GM23338 (cell line): ENCODE data around the gene SIRPG. TPM values are rescaled to one million over a fixed set of nuclear protein-coding genes. Genes with fewer than 3 reads are reported as not detected.
"Not testable (repeated sequence)": the region's sequence is repeated elsewhere in the genome, so short reads cannot be mapped to it uniquely, and the experiment has no call there.

Experiments used
- ATAC-seq: fragments of 200-7000 bp; cut with Tn5 transposase; 3 replicates; pipeline ENCODE4 v1.9.1; 2020
- DNase-seq: peaks from one replicate; pipeline ENCODE4 v3.0.0-alpha.2; 2015; ENCODE audit warnings: low spot score
- H2AFZ ChIP-seq: fragments of 200-600 bp; sonication (generic); 2 replicates; pipeline ENCODE4 v1.8.0; 2016; ENCODE audit warnings: antibody characterized with exemption, mild to moderate bottlenecking, moderate library complexity
- H3F3A ChIP-seq: fragments of 200-600 bp; sonication (generic); replicated peaks from 2 replicates; pipeline ENCODE4 v1.8.0; 2017; ENCODE audit warnings: antibody characterized with exemption, mixed run types, low read depth
- H3K27ac ChIP-seq: fragments of 200-600 bp; sonication (generic); 2 replicates; pipeline ENCODE4 v1.6.1; 2016; ENCODE audit warnings: low read depth
- H3K27me3 ChIP-seq: fragments of 200-600 bp; sonication (generic); 2 replicates; pipeline ENCODE4 v1.8.0; 2016; ENCODE audit warnings: mild to moderate bottlenecking, mixed run types, moderate library complexity; ENCODE audit not compliant: insufficient read depth
- H3K36me3 ChIP-seq: fragments of 200-600 bp; sonication (generic); 2 replicates; pipeline ENCODE4 v1.8.0; 2016; ENCODE audit warnings: mild to moderate bottlenecking; ENCODE audit not compliant: insufficient read depth
- H3K4me1 ChIP-seq: fragments of 200-600 bp; sonication (generic); 2 replicates; pipeline ENCODE4 v1.8.0; 2016; ENCODE audit warnings: mild to moderate bottlenecking, moderate library complexity; ENCODE audit not compliant: insufficient read depth
- H3K4me2 ChIP-seq: fragments of 200-600 bp; sonication (generic); 2 replicates; pipeline ENCODE4 v1.7.1; 2017; ENCODE audit warnings: mixed run types
- H3K4me3 ChIP-seq: fragments of 200-600 bp; sonication (generic); 2 replicates; pipeline ENCODE4 v1.6.1; 2016; ENCODE audit warnings: mixed run types
- H3K79me2 ChIP-seq: fragments of 200-600 bp; sonication (generic); replicated peaks from 2 replicates; pipeline ENCODE4 v1.8.0; 2017; ENCODE audit warnings: mild to moderate bottlenecking; ENCODE audit not compliant: insufficient read depth
- H3K9me2 ChIP-seq: fragments of 200-600 bp; sonication (generic); 2 replicates; pipeline ENCODE4 v1.8.0; 2017; ENCODE audit not compliant: insufficient read depth
- H4K20me1 ChIP-seq: fragments of 200-600 bp; sonication (generic); replicated peaks from 2 replicates; pipeline ENCODE4 v1.8.0; 2017; ENCODE audit warnings: mild to moderate bottlenecking; ENCODE audit not compliant: insufficient read depth
- H3K27ac Mint-ChIP-seq: 2 replicates; pipeline ENCODE4 v1.8.0; 2020; ENCODE audit warnings: inconsistent platforms, mild to moderate bottlenecking, moderate library complexity, mixed read lengths
- H3K27me3 Mint-ChIP-seq: 3 replicates; pipeline ENCODE4 v1.8.0; 2022; ENCODE audit warnings: low read depth, mild to moderate bottlenecking, moderate library complexity, mixed read lengths, inconsistent platforms; ENCODE audit not compliant: insufficient read depth, poor library complexity
- H3K36me3 Mint-ChIP-seq: 3 replicates; pipeline ENCODE4 v1.8.0; 2021; ENCODE audit warnings: low read depth, mild to moderate bottlenecking, inconsistent platforms, moderate library complexity, mixed read lengths
- H3K4me1 Mint-ChIP-seq: 3 replicates; pipeline ENCODE4 v1.8.0; 2020; ENCODE audit warnings: mild to moderate bottlenecking, inconsistent platforms, mixed read lengths
- H3K4me3 Mint-ChIP-seq: 3 replicates; pipeline ENCODE4 v1.8.0; 2021; ENCODE audit warnings: moderate library complexity, mild to moderate bottlenecking, inconsistent platforms, mixed read lengths
- H3K9me3 Mint-ChIP-seq: 3 replicates; pipeline ENCODE4 v1.8.0; 2020; ENCODE audit warnings: moderate library complexity, mild to moderate bottlenecking, inconsistent platforms, mixed read lengths
- CREB1 ChIP-seq: fragments of 250-450 bp; sonication (Bioruptor Pico); IDR thresholded peaks from 2 replicates; pipeline ENCODE4 v1.5.0; 2020; ENCODE audit warnings: low read depth, mild to moderate bottlenecking, moderate library complexity
- STAT1 ChIP-seq: IDR thresholded peaks from one replicate; pipeline ENCODE4 v1.6.1; 2016; ENCODE audit warnings: antibody characterized with exemption; ENCODE audit not compliant: unreplicated experiment
- polyA plus RNA-seq: library from polyadenylated mRNA; unstranded; fragments of >200 nt; fragmentation: Nextera tagmentation; extraction: Ambion mirVana; gene quantifications from 2 replicates; pipeline ENCODE4 v1.2.1, GENCODE V29; 2016
- total RNA-seq: library from RNA; depleted of rRNA; stranded (reverse); fragments of >200 nt; shearing (Covaris generic); gene quantifications from 2 replicates; pipeline ENCODE4 v1.2.3, GENCODE V29; 2014
- TF ChIP-seq, protein P1 (sequence below): IDR thresholded peaks from 2 replicates; pipeline ENCODE4 v1.6.1; 2016; ENCODE audit warnings: antibody characterized with exemption
- TF ChIP-seq, protein P2 (sequence below): IDR thresholded peaks from one replicate; pipeline ENCODE4 v1.6.1; 2018; ENCODE audit warnings: antibody characterized with exemption; ENCODE audit not compliant: unreplicated experiment

Gene SIRPG
- total and polyA plus RNA-seq, 2 experiments from 2014 or later: not detected

- Mint-ChIP-seq H3K4me1 (no peaks in the 10 kb centered on the region), H3K36me3 (no peaks in the 10 kb centered on the region), H3K4me3 (no peak overlapping the region), H3K27ac (no peak overlapping the region), H3K9me3 (peaks cover 5% of the 10 kb centered on the region; the same call in 2 of the 3 replicates), H3K27me3 (peaks cover 2% of the 10 kb centered on the region)
- Histone ChIP-seq H3K27me3 (no peaks in the 10 kb centered on the region), H4K20me1 (0 out of 2 replicates have a peak, but pooled peaks cover 3% of the 10 kb centered on the region), H3K4me1 (no peaks in the 10 kb centered on the region), H3K4me3 (no peak overlapping the region), H3K36me3 (no peaks in the 10 kb centered on the region), H2AFZ (no peak overlapping the region), H3F3A (no peaks in the 10 kb centered on the region), H3K27ac (no peak overlapping the region), H3K4me2 (no peak overlapping the region), H3K79me2 (no peaks in the 10 kb centered on the region), H3K9me2 (0 out of 2 replicates have a peak, but pooled peaks cover 4% of the 10 kb centered on the region)
- TF ChIP-seq, protein P1, sequence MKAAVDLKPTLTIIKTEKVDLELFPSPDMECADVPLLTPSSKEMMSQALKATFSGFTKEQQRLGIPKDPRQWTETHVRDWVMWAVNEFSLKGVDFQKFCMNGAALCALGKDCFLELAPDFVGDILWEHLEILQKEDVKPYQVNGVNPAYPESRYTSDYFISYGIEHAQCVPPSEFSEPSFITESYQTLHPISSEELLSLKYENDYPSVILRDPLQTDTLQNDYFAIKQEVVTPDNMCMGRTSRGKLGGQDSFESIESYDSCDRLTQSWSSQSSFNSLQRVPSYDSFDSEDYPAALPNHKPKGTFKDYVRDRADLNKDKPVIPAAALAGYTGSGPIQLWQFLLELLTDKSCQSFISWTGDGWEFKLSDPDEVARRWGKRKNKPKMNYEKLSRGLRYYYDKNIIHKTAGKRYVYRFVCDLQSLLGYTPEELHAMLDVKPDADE: no peak
- TF ChIP-seq STAT1: no peak
- ATAC-seq (no peak), DNase-seq (no peak)
Observed at GRCh38 chr20:1616858-1617434, 40.6 kb downstream of the SIRPG start.

DNA sequence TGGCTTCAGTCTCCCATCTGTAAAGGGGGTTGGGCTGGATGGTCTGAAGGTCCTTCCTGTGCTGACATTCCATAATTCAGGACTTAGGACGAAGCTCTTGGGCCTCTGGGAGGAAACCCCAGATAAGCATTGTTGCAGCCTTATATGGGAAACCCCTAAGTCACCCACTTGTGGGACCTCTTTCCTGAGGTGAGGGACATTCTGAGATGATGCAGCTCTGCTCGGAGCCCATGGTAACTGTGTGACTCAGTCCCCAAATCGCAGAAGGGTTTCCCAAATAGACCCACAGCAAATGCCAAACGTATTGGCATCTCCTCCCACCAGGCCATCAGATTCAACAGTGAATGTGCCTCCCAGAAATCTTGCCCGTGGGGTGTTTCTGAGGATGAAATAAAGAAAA, 47.2 kb downstream of the SIRPG start:
- H3F3A ChIP-seq, H3K4me2 ChIP-seq, DNase-seq, ATAC-seq, H3K36me3 ChIP-seq, H3K36me3 Mint-ChIP-seq, H3K4me3 ChIP-seq, H3K4me1 Mint-ChIP-seq, H3K4me3 Mint-ChIP-seq, H2AFZ ChIP-seq, H3K27ac ChIP-seq, H3K27me3 Mint-ChIP-seq, H4K20me1 ChIP-seq, H3K4me1 ChIP-seq, H3K27ac Mint-ChIP-seq, H3K9me3 Mint-ChIP-seq, H3K27me3 ChIP-seq, H3K79me2 ChIP-seq, H3K9me2 ChIP-seq: not testable (repeated sequence)

DNA sequence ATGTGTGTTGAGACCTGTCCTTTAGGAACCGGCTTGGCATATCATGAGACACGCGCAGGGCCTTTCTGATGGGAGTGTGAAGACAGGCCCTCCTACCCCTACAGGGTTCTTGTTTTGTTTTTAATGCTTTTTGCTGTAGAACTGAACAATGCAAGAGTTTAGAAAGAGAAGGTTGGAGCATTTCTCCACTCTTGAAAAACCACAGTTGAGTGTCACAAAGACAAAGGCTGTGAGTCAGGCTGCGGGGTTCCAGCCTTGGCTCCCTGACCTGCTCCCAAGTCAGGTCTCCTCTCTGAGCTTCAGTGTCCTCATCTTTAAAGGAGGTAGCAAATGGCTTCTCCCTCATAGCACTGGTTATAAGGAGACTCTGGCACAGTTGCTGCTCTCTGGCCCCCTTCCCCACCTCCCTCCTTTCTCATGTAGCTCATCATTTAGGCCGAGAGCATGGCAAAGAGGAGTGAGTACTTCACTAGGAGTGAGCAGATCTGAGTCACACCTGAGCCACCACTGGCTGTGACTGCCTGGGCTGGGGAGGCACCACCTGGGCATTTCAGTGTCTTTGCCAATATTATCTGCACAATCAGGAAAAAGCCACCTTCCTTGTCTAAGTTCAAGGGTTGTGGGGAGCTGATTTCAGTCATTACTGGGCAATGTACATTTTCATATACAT, 48.8 kb downstream of the SIRPG start:
- H3K27me3 Mint-ChIP-seq, H3K4me3 Mint-ChIP-seq, H3K9me2 ChIP-seq, H3K4me1 Mint-ChIP-seq, H3K27ac ChIP-seq, H3K36me3 Mint-ChIP-seq, H3K79me2 ChIP-seq, ATAC-seq, H2AFZ ChIP-seq, H3K4me1 ChIP-seq, H4K20me1 ChIP-seq, H3K36me3 ChIP-seq, H3K9me3 Mint-ChIP-seq, H3K4me3 ChIP-seq, DNase-seq, H3F3A ChIP-seq, H3K27me3 ChIP-seq, H3K4me2 ChIP-seq, H3K27ac Mint-ChIP-seq: not testable (repeated sequence)

GRCh38 chr20:1600736-1601135, 56.8 kb downstream of the SIRPG start:
- ATAC-seq (no peak), DNase-seq (no peak)
- no peaks in the 10 kb centered on the region for H3F3A ChIP-seq
- Mint-ChIP-seq H3K36me3 (no peaks in the 10 kb centered on the region), H3K4me3 (no peak overlapping the region), H3K9me3 (no peaks in the 10 kb centered on the region), H3K27ac (no peak overlapping the region), H3K27me3 (no peaks in the 10 kb centered on the region), H3K4me1 (no peaks in the 10 kb centered on the region)
- no peaks in the 10 kb centered on the region for H3K79me2 ChIP-seq
- TF ChIP-seq, protein P2, sequence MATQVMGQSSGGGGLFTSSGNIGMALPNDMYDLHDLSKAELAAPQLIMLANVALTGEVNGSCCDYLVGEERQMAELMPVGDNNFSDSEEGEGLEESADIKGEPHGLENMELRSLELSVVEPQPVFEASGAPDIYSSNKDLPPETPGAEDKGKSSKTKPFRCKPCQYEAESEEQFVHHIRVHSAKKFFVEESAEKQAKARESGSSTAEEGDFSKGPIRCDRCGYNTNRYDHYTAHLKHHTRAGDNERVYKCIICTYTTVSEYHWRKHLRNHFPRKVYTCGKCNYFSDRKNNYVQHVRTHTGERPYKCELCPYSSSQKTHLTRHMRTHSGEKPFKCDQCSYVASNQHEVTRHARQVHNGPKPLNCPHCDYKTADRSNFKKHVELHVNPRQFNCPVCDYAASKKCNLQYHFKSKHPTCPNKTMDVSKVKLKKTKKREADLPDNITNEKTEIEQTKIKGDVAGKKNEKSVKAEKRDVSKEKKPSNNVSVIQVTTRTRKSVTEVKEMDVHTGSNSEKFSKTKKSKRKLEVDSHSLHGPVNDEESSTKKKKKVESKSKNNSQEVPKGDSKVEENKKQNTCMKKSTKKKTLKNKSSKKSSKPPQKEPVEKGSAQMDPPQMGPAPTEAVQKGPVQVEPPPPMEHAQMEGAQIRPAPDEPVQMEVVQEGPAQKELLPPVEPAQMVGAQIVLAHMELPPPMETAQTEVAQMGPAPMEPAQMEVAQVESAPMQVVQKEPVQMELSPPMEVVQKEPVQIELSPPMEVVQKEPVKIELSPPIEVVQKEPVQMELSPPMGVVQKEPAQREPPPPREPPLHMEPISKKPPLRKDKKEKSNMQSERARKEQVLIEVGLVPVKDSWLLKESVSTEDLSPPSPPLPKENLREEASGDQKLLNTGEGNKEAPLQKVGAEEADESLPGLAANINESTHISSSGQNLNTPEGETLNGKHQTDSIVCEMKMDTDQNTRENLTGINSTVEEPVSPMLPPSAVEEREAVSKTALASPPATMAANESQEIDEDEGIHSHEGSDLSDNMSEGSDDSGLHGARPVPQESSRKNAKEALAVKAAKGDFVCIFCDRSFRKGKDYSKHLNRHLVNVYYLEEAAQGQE: no peak
- TF ChIP-seq CREB1 (CRISPR knock-in tag): no peak
- H3K9me2 ChIP-seq: no peaks in the 10 kb centered on the region
- H3K36me3 ChIP-seq: no peaks in the 10 kb centered on the region
- H3K27me3 ChIP-seq: no peaks in the 10 kb centered on the region
- no peak overlapping the region for H3K4me3 ChIP-seq
- H2AFZ ChIP-seq: no peak overlapping the region
- no peak overlapping the region for H3K27ac ChIP-seq
- no peak overlapping the region for H3K4me2 ChIP-seq
- no peaks in the 10 kb centered on the region for H3K4me1 ChIP-seq
- H4K20me1 ChIP-seq: no peaks in the 10 kb centered on the region
